ENCODE results near the gene KLHL13.
"Not testable (repeated sequence)": the region's sequence is repeated elsewhere in the genome, so short reads cannot be mapped to it uniquely, and the experiment has no call there.

The KLHL13 gene

DNA sequence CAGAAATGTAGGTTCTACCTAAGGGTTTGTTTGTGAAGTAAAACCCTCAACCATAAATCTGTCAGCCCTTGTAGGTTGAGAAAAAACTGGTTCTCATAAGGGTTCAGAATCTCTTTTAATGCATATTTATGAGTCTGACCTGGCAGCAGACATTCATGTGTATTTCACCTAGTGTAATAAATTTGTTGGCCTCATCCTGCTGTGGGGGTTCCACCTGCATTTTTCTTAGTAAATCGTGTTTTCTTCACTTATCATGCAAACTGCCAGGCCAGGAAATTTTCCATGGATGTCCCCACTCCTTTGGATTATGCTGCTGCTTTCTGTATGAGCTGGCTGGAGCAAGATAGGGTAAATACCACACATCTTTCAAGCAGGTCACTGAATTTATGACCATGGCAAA, 42.4 kb downstream of the KLHL13 start:
- DNase-seq (ENCODE audit: low read depth): no peak

DNA sequence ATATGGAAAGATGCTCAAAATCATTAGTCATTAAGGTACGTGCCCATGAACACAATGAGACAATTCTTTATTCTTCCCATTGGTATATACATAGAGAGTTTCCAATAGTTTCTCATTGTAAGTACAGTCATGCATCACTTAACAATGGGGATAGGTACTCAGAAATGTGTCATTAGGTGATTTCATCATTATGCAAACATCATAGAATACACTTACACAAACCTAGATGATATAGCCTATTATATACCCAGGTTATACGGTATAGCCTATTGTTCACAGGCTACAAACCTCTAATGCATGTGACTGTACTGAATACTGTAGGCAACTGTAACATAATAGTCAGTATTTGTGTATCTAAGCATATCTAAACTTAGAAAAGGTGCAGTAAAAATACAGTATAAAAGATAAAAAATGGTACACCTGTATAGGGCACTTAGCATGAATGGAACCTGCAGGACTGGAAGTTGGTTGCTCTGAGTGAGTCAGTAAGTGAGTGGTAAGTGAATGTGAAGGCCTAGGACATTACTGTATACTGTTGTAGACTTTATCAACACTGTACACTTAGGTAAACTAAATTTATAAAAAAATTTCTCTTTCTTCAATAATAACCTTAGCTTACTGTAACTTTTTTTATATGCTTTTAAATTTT, 49.6 kb downstream of the KLHL13 start:
- no peak for DNase-seq (ENCODE audit: low read depth)

DNA sequence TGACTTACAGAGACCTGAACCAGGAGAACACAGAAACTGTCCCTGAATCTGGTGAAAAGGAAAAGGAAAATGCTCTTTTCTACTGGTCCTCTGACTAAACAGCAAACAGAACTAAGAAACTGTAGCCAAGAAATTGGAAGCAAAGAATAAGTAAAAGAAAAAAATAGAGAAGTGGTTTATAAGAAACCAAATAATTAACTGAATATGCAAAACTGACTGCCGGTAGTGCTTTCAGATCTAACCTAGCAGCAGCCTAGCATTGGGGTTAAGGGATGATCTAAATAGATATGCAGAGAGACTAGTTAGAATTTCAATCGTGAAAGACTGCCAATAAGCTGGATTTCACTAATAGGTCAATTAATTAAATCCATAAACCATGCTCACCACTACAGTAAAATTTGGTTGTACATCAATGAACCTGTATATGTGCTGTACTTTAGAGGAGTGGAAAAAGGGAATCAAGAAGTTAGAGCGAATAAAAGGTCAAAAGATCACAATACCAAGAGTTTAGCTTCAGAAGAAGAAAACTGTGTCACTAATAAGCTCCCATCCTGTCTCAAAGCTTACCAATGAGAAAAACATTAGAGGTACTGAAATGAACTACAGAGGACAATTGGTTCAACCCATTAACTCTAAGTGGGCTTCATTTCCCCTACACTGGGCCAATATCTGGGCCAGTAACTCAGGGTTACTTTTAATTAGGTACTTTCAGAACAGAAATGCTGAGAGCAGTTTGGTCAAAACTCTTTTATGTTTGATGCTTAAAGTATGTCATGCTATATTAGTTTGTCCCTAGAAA, 53.6 kb downstream of the KLHL13 start:
- no peak for DNase-seq (ENCODE audit: low read depth)

DNA sequence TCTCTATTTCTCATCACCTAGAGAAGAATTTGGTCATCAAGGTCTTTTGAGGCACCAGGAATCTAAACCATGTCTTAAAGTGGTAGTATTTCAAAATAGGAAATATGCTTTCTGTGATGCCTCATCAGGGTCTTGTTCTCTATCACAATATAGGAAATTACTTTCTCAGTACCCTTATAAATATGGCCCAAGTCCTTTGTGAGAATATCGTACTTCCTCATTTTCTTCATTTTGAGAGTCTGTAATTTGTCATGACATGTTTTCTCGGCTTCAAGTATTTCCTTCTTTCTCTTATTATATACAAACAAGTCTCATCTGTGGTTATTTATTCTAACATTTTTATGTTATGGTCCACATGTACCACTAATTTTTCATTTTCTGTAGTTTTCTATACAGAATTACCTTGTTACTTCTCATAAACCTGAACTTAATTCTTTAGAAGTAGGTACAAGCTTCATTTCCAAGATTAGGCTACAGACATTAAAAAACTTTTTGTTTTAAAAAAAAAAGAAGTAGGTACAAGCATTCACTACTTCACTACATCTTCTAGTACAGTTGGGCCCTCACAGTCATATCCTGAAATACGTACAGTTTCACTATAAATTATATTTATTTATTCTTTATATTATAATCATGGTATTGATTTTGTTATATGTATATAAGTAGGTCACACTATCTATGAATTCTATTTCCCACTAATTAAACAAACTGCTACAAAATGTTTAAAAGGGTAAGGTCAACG, 54.4 kb downstream of the KLHL13 start:
- DNase-seq (ENCODE audit: low read depth): no peak

DNA sequence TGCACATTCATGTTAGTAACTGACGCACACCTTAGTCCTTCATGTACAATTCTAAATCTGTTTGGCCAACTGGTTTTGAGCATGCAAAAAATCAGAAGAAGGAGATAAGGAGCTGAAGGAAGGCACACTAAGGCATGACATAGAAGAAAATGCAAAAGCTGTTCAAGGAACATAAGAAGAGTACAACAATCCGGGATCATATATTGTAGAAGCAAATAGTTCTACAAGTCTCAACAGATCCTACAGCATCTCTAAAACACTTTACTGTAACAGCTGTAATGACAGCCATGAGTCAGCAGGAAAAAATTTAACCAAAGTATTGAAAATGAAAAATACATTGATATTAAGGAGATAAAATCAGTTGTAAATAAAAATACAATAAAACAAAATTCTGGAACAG, 57.7 kb downstream of the KLHL13 start:
- no peak for DNase-seq (ENCODE audit: low read depth)

DNA sequence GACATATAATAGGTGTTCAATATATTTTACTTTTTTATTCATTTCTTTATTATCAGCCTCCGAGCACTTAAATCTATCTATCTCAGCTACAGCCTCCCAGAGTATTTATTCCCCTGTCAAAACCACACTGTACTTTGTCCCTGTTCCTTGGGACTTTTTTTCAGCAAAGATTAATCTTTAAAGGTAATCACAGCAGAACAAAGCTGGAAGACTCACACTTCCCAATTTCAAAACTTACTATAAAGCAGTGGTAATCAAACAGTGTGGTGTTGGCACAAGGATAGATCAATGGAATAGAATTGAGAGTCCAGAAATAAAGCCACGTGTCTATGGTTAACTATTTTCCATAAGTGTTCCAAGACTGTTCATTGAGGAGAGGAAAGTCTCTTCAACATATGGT, 59.7 kb downstream of the KLHL13 start:
- no peak for DNase-seq (ENCODE audit: low read depth)

DNA sequence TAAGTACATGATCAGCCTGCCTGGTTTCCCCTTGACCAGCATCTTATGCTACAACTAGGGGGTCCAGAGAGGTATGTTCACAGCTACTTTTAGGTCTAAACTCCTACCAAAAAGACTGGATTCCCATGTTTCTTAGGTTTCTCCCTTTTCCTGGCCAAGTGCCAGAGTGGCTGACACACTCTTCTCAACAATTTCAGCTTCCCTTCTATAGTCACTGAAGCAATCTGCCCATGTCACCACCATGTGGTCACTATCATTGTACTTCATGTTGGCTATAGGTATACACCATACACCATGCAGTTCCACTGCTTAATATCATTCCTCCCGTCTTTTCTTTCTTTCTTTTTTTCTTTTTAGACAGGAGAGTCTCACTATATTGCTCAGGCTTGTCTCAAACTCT, 66.9 kb downstream of the KLHL13 start:
- no peak for DNase-seq (ENCODE audit: low read depth)

DNA sequence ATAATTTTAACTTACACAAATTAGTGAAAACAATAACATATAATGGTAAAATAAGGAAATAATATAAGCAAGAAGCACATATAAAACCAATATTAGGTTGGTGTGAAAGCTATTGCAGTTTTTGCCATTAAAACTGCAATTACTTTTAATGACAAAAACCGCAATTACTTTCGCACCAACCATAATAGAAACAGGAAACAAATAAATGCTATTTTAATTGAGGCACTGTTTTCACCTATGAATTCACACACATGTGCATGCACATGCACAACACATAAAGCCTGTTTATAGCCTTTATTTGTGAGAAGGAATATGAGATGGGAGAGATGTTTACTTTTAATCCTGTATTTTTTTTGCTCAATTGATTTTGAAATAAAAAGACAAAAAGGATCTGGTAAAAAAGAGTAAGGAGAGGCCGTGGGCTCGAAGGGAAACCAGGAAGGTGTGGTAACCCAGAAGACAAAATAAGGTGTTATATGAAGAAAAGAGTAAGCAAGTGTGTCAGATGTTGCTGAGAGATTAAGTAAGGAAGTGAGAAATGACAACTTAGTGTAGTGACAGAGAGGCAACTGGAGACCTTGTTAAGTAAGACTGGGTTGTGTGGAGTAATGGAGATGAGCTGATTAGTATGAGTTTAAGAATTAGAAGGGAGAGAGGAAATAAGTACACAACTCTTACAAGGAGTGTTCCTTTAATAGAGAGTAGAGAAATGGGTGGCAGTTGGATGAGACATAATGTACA, 69.0 kb downstream of the KLHL13 start:
- no peak for DNase-seq (ENCODE audit: low read depth)

DNA sequence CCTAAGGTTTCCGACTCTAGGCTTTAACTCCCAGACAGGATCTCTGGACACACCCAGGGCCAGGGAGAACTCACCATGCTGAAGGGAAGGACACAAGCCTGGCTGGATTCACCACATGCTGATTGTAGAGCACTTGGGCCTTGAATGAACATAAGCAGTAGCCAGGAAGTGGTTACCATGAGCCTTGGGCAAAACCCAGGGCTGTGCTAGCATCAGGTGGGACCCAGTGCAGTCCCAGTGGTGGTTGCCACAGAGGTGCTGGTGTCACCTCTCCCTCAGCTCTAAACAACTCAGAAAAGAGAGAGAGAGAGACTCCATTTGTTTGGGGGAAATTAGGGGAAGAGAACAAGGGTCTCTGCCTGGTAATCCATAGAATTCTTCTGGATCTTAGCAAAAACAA, 77.0 kb downstream of the KLHL13 start:
- DNase-seq (ENCODE audit: low read depth): no peak

DNA sequence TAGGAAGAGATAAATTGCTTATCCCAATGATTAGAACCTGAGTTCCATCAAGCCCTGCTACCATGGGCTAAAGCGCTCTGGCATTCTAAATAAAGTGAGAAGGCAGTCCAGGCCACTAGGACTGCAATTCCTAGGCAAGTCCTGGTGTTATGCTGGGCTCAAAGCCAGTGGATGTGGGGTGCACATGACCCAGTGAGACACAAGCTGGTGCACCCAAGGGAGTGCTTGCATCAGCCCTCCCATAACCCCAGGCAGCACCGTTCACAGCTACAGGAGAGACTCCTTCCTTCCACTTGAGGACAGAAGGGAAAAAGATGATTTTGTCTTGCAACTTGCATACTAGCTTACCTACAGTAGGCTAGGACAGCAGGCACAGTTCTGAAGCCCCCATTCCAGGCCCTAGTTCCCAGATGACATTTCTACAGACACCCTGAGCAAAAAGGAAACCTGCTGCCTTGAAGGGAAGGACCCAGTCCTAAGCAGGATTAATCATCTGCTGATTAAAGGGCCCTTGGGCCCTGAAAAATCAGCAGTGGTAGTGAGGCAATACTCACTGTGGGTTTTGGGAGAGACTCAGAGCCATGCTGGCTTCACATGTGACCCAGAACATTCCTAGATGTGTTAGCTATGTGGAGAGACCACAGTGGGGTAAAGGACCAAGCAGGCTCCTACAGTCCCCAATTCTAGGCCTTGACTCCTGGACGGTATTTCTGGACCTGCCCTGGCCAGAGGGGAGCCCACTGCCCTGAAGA, 77.8 kb downstream of the KLHL13 start:
- no peak for DNase-seq (ENCODE audit: low read depth)

DNA sequence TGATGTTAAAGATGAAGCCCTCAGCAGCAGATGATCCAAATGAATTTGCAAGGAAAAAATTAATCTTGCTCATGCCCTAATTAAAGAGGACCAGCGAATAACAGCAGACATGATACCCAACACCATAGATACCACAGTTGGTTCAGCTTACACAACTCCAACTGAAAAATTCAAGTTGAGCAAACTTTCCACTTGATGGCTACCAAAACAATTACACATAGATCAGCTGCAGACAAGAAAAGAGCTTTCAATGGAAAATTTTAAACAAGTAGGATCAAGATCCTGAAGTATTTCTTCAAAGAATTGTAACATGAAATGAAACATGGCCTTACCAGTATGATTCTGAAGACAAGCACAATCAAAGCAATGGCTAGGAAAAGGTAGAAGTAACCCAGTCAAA, 90.0 kb downstream of the KLHL13 start:
- DNase-seq (ENCODE audit: low read depth): no peak

DNA sequence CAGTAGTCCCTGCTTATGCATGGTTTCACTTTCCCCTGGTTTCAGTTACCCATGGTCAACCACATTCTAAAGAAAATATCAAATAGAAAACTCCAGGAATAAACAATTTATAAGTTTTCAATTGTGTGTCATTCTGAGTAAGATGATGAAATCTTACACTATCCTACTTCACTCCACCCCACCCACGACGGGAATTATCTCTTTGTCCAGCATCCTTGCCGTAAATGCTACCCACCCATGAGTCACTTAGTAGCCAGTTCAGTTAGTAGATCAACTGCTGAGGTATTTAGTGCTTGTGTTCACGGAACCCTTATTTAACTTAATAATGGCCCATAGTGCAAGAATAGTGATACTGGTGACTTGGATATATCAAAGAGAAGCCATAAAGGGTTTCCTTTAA, 91.4 kb downstream of the KLHL13 start:
- no peak for DNase-seq (ENCODE audit: low read depth)

DNA sequence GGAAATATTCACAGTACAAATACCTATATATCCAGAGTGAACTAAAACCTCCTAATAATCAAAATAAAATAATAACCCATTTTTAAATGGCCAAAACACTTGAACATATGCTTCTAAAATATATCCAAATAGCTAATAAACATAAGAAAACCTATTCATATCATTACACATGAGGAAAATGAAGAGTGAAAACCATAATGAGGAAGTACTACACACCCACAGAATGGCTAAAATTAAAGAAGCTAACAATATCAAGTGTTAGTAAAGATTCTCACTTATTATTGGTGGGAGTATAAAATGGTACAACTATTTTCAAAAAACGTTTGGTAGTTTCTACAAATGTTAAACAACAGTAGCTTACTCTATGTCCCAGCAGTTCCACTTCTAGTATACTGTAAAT, 92.1 kb downstream of the KLHL13 start:
- no peak for DNase-seq (ENCODE audit: low read depth)

DNA sequence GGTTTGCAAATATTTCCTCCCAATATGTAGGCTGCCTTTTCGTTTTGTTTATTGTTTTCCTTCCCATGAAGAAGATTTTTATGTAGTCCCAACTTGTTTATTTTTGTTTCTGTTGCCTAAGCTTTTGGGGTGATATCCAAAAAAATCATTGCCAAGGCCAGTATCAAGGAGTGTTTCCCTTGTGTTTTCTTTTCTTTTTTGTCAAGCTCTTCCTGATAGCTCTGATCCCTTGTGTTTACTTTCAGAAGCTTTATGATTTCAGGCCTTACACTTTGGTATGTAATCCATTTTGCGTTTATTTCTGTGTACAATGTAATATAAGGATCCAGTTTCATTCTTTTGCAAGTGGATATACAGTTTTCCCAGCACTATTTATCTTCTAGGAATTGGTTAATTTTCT, 93.9 kb downstream of the KLHL13 start:
- no peak for DNase-seq (ENCODE audit: low read depth)

DNA sequence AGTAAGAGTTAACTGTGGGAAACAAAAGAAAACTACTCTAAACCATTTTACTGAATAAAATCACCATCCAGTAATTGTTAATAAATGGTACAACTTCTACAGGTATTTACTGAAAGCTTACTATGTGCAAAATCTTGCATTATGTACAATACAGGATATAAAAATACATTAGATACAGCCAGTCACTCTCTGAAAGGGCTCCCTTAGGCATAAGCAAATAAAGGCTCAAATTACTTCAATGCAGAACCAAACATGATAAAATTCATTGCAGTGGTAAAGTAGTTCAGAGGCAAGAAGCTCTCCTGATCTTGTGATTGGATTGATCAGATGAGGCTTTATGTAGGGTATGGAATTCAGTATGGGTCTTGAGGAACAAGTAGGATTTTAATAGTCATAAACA, 100.2 kb downstream of the KLHL13 start:
- no peak for DNase-seq (ENCODE audit: low read depth)

DNA sequence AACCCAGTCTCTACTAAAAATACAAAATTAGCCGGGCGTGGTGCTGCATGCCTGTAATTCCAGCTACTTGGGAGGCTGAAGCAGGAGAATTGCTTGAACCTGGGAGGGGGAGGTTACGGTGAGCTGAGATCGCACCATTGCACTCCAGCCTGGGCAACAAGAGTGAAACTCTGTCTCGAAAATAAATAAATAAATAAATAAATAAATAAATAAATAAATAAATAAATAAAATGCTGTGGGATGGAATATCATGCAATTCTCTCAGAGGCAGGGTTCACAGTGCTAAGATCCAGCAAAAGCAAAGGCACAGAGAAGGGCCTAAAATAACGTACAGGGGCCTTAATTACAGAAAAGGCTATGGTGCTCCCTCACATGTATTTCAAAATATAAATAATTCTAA, 114.2 kb downstream of the KLHL13 start:
- DNase-seq (ENCODE audit: low read depth): not testable (repeated sequence)

DNA sequence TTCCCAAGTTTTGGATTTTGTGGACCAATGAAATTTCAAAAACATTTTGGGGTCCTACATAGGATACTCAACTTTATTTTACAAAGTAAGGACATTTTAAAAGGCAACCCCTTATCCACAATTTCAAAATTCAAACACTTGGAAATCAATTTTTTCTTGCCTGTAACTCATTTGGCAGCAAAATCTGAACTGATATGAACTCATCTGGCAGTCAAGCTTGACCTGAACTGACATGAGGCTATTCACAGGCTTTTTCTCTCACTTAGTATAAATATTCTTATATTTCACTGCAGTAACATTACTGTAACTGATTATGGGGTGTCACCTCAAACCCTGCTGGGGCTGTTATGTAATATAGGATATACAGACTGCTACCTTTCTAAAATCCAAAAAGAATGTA, 116.1 kb downstream of the KLHL13 start:
- DNase-seq (ENCODE audit: low read depth): no peak

DNA sequence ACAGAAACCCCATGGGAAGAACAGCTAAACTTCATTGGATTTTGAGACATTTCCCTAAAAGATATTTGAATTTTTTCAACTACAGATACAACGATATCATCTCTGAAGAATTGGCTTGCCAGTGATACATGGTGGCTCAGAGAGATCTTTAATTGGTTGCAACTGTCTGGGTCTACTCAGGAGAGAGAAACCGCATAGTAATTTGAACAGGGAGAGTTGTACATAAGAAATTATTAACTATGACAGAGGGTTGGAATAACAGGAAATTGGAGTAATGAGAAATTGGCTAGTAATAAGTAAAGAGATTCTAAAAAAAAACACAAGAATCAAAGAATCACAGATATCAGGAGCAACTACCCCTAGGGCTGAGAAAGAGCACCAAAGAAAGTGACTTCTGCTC, 118.4 kb downstream of the KLHL13 start:
- no peak for DNase-seq (ENCODE audit: low read depth)

DNA sequence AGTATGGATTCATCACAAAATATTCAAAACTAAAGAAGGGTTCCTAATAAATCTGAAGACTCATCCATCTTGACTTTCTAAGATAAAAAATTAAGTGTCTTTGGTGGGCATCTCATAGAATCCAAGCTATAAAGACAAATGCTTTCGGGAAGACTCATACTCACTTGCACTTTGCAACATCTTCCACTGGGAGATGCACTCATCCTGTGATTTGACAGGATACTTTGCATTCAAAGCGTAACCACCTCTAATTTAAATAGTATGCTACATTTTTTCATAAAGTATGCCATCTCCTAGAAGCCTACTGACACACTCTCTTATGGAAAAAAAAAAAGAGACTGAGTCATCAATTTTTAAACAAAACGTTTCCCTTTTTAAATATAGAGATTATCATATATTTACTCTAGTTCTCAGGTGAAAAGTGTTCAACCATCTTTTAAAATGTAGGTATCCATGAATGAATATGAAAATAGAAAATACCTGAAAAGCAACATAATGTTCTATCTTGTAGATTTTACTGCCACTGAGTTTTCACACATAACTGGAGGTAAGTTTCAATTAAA, 119.6 kb downstream of the KLHL13 start:
- no peak for DNase-seq (ENCODE audit: low read depth)

DNA sequence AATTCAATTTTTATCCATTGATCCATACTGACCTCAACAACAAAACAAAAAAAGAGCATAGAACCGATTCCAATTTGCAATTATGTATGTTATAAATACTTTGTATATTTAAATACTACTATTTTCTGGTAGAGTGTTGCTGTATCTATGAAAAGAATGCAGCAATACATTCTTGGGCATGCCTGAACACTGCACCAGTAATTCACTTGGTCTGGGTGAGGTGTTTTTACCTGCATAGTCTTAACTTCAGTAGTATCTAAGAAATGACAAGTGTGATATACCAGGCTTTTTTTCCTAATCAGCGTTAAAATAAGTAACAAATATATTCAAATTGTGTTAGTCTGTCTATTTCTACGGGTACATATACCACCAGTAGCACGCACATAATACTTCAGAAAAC, 120.2 kb downstream of the KLHL13 start:
- no peak for DNase-seq (ENCODE audit: low read depth)

DNA sequence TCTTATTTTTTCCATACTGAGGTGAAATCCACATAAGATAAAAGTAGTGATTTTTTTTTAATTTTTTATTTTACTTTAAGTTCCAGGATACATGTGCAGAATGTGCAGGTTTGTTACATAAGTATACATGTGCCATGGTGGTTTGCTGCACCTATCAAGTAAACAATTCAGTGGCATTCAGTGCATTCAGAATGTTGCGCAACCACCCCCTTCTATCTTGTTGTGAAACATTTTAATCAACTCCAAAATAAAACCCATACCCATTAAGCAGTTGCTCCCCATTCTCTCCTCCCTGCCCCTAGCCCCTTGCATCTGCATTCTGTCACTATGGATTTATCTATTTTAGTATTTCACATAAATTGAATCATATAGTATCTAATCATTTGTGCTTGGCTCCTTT, 121.2 kb downstream of the KLHL13 start:
- DNase-seq (ENCODE audit: low read depth): no peak

Measured in T follicular helper cell (primary cell).